SKM-1 (cell line): ENCODE results near the gene ACAP1.

ENCODE experiments used
- DNase-seq: peaks from one replicate; lab custom pipeline; 2025; ENCODE audit not compliant: unreplicated experiment; lab: John Stamatoyannopoulos, UW

Gene ACAP1

DNA sequence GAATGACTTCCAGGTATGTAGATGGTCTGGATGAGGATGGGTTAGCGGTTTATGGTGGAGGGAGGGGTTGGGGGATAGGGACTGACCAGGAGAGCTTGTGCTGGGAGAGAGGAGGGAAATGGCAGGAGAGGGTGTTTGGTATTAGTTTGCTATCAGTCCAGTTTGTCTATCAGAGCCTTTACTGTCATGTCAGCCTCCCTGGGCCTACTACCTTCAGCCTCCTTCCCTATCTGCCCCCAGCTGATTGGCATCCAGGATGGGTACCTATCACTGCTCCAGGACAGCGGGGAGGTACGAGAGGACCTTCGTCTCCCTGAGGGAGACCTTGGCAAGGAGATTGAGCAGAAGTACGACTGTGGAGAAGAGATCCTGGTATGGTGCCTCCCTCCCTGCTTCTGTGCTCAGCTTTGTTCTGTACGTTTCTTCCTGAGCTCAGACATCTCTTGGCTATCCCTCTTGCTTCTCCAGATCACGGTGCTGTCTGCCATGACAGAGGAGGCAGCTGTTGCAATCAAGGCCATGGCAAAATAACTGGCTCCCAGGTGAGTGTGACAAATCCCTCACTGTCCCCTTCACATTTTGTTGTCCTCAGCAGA lies 25.1 kb upstream of the ACAP1 start:
- DNase-seq, result no peak

GRCh38 chr17:7312432-7313087 lies 23.8 kb upstream of the ACAP1 start:
- DNase-seq, result no peak

DNA sequence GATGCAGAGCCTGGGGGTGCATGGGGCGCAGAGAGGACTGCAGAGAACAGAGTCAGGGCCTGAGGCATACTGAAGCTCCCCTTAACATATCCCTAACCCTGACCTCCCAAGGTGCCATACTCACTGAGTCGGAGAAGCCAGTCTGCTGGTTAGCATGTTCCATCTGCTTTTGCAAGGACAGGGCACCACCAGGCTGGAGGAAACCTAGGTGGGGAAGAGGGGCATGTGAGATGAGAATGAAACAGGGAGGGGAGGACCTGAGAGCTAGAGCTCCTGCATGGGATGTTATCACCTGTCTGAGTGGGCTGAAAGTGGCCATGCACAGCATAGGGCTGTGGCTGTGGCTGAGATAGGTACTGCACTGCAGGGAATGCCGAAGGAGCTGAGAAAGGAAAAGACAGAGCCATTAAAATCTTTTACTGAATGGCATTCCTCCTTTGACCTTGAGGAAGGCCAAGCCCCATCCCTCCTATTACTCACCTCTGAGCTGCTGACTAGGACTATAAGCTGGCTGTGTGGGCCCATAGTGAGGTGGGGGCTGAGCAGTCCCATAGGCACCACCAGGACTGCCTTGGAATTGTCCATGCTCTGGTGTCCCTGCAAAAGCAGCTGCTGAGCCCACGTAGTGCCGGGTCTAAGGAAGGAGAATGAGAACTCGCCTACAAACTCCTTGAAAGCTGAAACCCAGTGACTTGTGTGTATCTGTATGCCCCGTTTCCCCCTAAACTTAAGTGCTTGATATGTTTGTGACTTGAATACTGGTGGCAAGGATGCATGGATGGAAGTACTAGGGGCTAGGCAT lies 23.0 kb upstream of the ACAP1 start:
- no peak for DNase-seq

DNA sequence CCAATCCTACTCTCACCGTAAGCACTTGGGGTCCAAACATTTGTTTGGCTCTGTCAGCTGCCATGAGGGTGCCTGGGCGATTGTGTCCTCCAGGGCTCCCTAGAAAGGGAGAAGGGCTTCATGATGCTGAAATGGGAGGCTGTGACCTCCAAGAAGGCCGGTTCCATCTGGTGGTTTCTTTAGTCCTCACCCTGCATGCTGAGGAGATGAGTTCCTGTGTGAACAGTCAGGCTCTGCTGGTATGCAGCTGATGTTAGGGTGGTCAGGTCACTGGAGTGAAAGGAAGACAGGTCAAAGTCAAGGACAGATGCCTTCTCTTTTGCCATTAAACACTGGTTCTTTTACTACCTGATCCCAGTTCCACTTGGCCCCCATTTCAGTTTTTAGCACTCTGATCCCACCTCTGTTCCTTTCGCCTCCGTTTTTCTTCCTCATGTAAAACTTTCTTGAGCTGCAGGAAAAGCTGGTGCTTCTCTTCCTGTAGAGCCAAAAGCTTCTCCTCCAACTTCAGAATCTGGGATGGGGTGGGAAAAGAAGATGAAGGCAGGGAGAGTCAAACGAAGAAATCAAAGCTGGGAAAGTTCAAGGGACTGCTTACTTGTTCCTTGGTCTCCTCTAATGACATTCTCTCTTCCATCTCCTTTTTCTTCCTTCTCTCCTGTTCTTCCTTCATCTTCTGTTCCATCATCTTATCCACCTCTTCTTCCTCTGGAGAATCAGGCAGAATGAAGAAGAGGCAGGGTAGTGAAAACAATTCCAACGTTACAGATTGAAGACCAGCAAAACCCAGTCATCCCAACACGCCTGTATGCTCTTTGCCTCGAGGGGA lies 22.2 kb upstream of the ACAP1 start:
- no peak for DNase-seq

DNA sequence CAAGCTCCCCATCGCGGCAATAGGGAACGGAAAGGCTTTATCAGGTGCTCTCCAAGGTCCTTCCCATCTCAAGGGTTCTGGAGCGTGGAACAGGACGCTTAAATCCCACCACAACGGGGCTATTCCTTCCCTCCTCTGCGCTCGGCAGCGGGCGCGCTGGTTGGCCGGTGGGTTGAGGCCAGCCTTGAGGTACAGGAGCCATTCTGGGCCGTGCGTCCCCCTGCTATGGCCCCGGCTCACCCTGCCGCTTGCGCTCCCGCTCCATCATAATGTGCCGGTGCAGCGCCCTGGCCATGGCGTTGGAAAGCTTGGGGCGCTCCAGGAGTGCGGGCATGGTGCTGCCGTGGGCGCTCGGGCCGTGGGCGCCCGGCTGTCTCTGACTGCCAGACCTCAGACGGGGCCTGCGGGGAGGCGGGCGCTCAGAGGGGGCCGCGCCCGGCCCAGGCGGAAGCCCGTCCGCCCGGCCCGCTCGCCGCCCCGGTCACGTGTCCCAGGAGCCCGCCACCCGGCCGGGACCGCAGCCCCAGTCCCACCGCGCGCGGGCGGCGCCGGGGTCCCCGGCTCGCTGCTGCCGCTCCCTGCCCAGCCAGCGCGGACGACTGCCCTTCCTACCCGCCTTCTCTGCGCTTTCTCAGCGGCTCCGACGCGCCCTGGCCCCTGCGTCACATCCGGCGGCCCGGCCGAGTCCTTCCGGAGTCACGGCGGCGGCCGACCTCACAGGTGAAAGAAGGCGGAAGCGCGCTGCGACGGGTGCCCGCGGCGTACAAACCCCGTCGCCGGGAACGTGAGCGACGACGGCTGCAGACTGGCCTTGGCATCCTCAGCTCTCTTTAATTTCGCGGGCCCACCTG lies 21.4 kb upstream of the ACAP1 start, which contains the start of gene GPS2:
TSS of gene GPS2 (minus strand) at position 642 of the 851 bp plus-strand sequence. CDS start at position 334, 308 bp downstream.
- no peak for DNase-seq

DNA sequence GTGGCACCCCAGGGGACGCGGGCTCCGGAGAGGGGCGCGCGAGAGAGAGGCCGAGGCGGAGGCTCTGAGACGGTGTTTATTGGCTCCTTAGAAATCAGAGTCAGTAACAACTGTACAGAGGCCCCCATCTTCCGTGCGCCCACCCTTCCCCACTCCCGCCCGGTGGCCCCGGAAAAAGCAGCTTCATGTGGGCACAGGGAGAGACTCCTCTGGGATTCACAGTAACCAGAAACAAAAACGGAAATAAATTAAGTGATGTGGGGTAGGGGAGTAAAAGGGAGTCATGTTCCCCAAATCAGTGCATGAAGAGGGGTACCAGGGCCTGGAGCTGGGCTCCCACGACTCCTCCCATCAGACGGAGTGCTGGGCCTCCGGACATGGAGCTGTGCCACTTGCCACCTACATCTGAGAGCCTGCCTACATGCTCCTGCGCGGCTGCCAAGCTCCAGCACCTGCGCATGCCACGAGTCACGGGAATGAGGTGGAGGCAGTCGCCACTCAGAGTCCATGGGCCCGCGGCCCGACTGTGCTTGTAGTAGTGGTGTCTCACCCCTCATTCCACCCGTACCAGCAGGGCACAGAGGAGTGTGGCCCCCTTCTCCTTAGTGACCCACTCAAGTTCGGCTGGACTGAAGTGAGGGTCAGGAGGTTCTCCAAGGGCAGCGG lies 20.6 kb upstream of the ACAP1 start:
- no peak for DNase-seq

DNA sequence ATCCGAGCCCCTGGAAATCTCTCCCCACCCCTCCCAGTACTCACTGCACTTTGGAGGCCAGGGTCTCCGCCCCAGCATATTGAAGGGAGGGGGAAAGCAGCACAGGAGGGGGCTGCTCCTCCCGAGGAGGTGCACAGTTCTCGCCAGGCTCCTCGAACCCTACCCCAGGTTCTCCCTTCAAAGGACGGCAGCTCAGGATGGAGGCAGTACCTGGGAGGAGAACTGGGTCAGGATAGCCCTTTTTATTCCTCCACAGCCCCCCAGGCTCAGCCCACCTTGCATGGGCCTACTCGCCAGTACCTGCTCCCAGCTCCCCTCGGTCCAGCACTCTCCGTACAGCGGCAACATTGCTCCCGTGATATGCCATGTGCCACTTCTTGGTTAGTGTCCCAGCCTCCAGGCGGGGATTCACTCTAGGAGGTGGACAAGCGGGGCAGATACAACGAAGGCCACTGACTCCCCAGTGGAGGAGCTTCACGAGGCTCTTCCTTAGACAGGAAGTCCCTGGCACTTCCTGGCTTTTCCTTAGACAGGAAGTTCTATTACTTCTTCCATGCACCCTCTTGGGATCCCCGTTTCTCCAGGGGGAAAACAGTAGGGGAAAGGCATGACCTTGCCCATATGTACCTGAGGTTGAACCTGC lies 19.0 kb upstream of the ACAP1 start:
- DNase-seq, result no peak

GRCh38 chr17:7318121-7318860 lies 18.0 kb upstream of the ACAP1 start:
- no peak for DNase-seq

- DNase-seq, result no peak
Measured at GRCh38 chr17:7321466-7321865, 14.9 kb upstream of the ACAP1 start.

DNA sequence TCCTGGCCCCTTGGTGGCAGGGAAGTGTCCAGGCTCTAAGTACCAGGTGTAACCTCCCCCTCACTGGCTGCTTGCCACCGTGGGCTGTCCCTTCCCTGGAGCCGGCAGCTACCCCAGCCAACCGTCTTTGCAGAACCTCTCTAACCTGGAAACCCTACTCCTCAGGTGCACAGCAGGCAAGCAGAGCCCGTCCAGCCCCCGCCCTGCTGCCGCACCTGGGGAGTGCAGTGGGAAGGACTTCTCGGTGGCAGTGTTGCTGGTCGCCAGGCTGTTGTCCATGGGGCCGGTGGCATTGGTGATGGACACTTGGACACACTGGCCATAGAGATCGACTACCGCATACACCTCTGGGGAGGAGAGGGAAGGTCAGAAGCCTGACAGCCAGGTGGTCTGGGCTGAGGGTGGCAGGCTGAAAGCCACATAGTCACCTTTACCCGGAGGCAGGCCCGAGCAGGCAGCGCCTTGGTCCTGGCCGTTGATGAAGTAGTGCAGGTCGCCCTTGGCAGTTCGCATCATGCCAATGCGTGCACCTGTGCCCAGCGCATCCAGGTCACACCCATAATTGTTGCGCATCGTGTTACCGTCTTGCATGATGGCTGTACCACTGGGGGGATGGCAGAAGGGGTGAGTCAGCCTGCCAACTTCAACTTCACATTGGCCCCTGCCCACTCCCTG lies 13.7 kb upstream of the ACAP1 start:
- no peak for DNase-seq

GRCh38 chr17:7323731-7324437 lies 12.4 kb upstream of the ACAP1 start:
- DNase-seq, result no peak

GRCh38 chr17:7324438-7324779 lies 11.9 kb upstream of the ACAP1 start:
- DNase-seq, result no peak

GRCh38 chr17:7325031-7325528 lies 11.2 kb upstream of the ACAP1 start:
- DNase-seq, result no peak

- no peak for DNase-seq
Measured at GRCh38 chr17:7326186-7326585, 10.1 kb upstream of the ACAP1 start.

DNA sequence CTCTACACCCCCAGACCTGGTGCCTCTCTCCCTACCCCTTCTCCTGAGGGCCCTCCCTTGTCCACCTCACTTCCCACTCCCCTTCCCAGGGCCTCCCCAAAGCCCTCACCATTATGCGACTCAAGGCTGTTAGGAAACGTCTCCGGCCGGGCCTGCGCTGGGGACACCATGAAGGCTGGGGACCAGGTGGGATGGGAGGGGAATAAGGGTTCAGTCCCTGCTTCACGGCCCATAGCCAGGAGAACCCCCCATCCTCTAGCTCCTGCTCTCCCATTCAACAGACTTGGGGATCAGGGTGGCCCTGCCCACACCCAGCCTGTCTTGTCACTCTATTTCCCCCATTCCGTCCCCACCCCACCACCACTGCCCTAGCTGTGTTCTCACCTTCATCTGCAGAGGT lies 9.3 kb upstream of the ACAP1 start:
- no peak for DNase-seq

- no peak for DNase-seq
Measured at GRCh38 chr17:7327501-7327900, 8.8 kb upstream of the ACAP1 start.

DNA sequence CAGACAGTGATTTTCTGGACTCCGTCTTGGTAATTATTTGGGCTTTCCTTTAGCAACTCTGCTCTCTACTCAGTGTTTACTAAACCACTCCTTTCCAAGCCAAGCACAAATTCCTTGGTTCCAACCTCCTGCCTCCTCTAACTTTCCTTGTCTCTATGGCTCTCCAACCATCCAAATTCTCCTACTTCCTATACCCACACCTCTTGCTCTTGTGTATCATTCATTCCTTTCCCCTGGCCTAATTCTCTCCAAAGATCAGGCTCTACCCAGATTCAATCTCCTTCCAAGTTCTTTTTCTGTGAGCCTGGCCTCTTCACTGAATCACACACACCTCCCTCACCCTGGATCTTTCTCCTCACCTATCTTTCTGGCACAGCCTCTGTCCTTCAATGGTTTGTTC lies 8.3 kb upstream of the ACAP1 start:
- DNase-seq, result no peak
